ENCODE results near the gene DNM3. TPM values are rescaled to one million over a fixed set of nuclear protein-coding genes. Genes with fewer than 3 reads are reported as not detected.

The DNM3 gene
- total and polyA plus RNA-seq, 2 donors (not counting 3 experiments of a cell fraction or from before 2014, with no cell fraction given) = 1.4 to 2.5 TPM

DNA sequence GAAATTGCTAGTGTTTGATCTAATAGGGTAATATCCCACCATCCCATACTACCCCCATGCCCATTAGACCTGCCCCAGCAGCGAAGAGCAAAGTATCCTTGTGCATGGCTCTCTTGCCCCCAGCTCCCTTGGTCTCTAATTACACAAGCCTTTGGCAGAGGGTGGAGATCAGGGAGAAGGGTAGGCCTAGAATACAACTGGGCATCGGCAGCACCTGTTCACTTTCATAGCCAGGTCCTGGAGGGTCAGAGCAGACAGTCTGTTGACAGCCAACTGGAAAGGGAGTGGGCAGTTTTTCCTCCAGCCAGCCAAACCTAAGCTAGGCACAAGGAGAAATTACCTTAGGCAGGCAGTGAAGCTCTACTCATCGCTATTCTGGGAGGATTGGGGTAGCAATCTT lies 605.2 kb downstream of the DNM3 start:
- FAIRE-seq (no peak), DNase-seq (ENCODE audit: low read depth, low spot score) (no peak)
- TF ChIP-seq POLR2AphosphoS5 (IDR thresholded peaks at IDR 0.05; ENCODE audit: insufficient read depth, low read depth, low read length) = no peak
- no peak for TF ChIP-seq FOS (IDR thresholded peaks at IDR 0.05; ENCODE audit: borderline replicate concordance, insufficient read depth, low read length)
- no peak for TF ChIP-seq EZH2 (IDR thresholded peaks at IDR 0.05; ENCODE audit: borderline replicate concordance, low read depth, low read length, severe bottlenecking)
- no peak for TF ChIP-seq JUN (IDR thresholded peaks at IDR 0.05; ENCODE audit: borderline replicate concordance, insufficient read depth, insufficient read length, low read depth)
- no peak for TF ChIP-seq MYC (IDR thresholded peaks at IDR 0.05; ENCODE audit: low read depth, low read length)
- no peak for TF ChIP-seq POLR2A (IDR thresholded peaks at IDR 0.05; ENCODE audit: low read depth, low read length)
- no peak for TF ChIP-seq GATA2 (IDR thresholded peaks at IDR 0.05; ENCODE audit: insufficient read depth, insufficient read length, low read depth, low read length)
- TF ChIP-seq, protein P1, sequence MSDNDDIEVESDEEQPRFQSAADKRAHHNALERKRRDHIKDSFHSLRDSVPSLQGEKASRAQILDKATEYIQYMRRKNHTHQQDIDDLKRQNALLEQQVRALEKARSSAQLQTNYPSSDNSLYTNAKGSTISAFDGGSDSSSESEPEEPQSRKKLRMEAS (IDR thresholded peaks at IDR 0.05; ENCODE audit: insufficient read depth, insufficient read length) = no peak
- TF ChIP-seq, protein P2, sequence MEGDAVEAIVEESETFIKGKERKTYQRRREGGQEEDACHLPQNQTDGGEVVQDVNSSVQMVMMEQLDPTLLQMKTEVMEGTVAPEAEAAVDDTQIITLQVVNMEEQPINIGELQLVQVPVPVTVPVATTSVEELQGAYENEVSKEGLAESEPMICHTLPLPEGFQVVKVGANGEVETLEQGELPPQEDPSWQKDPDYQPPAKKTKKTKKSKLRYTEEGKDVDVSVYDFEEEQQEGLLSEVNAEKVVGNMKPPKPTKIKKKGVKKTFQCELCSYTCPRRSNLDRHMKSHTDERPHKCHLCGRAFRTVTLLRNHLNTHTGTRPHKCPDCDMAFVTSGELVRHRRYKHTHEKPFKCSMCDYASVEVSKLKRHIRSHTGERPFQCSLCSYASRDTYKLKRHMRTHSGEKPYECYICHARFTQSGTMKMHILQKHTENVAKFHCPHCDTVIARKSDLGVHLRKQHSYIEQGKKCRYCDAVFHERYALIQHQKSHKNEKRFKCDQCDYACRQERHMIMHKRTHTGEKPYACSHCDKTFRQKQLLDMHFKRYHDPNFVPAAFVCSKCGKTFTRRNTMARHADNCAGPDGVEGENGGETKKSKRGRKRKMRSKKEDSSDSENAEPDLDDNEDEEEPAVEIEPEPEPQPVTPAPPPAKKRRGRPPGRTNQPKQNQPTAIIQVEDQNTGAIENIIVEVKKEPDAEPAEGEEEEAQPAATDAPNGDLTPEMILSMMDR (IDR thresholded peaks at IDR 0.05; ENCODE audit: extremely low read depth in 1 of 2, insufficient read depth in 1 of 2, low read depth in 1 of 2, low read length in 2 of 2) = no peak
- no peaks in the 10 kb centered on the region for H4K20me1 ChIP-seq (replicated peaks; ENCODE audit: control insufficient read depth, extremely low read depth, insufficient read depth, low read length)
- H3K27me3 ChIP-seq (ENCODE audit: control insufficient read depth in 2 of 2, insufficient read depth in 2 of 2, low read length in 2 of 2) = no peaks in the 10 kb centered on the region
- intact Hi-C loops (cut with micrococcal nuclease) (no loop called here), dilution Hi-C loops (cut with MboI; ENCODE audit: extremely low pct_ligation_motif_present, low sequenced_read_pairs) (no loop called here)
- BruUV-seq (replicated peaks) = no TSS peak
- no peak overlapping the region for H3K27ac ChIP-seq (ENCODE audit: insufficient read depth, low read depth, low read length)
- no peaks in the 10 kb centered on the region for H3K36me3 ChIP-seq (ENCODE audit: control insufficient read depth in 2 of 2, extremely low read depth in 1 of 2, insufficient read depth in 2 of 2, low read length in 2 of 2)
- H3K4me3 ChIP-seq (replicated peaks in 1 of 3; ENCODE audit: insufficient read depth in 1 of 3, low read depth in 1 of 3, low read length in 3 of 3) = no peak overlapping the region
- H3K9me1 ChIP-seq (replicated peaks; ENCODE audit: control insufficient read depth, extremely low read depth, insufficient read depth, low read length) = no peaks in the 10 kb centered on the region
- no peak overlapping the region for H3K9ac ChIP-seq (replicated peaks; ENCODE audit: extremely low read depth, insufficient read depth, low read length)
- H2AFZ ChIP-seq (ENCODE audit: low read depth, low read length) = no peak overlapping the region
- H3K4me1 ChIP-seq (ENCODE audit: control insufficient read depth, extremely low read depth, insufficient read depth, low read length) = peaks cover 38% of the 10 kb centered on the region
- no peaks in the 10 kb centered on the region for H3K9me3 ChIP-seq (replicated peaks; ENCODE audit: control insufficient read depth, insufficient read depth, low read length)
- peaks cover 20% of the 10 kb centered on the region for H3K79me2 ChIP-seq (ENCODE audit: control insufficient read depth, insufficient read depth, low read length)
- H3K4me2 ChIP-seq (ENCODE audit: insufficient read depth, low read length) = no peak overlapping the region
- ChIA-PET POLR2A (no interaction called here), CTCF (interaction anchor here (1.4 to 2.1 kb wide), 2 partner anchors 273 to 444 kb away, joined by 7 to 8 read pairs; no protein-coding TSS in a partner anchor)
